HG02588 (cell line): Measurements from ENCODE around the gene RNF220.
"Not testable (repeated sequence)": the region's sequence is repeated elsewhere in the genome, so short reads cannot be mapped to it uniquely, and the experiment has no call there.

Source experiments
- ATAC-seq: cut with Tn5 transposase; IDR thresholded peaks from one replicate; pipeline ENCODE4 v1.9.1; 2021; ENCODE audit warnings: mild to moderate bottlenecking, moderate library complexity; ENCODE audit not compliant: unreplicated experiment

RNF220 gene

DNA sequence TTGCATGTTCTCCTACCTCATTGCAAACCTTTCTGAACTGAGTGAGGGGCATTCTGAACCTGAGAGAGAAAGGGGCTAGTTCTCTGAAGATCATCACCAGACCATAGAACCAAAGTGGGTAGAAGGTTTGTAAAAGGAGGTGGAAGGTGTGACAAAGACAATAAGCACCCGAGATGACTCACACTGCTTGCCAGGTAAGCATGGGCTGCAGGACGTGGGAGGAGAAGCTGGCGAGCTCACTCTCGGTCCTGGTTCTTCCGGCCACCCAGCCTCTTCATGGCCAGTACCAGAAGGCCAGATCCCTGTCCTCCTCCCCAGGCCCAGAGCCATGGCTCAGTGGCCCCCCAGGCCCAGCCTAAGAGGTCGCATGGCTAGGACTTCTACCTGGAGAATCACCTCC is 140.9 kb downstream of the RNF220 start:
- ATAC-seq = no peak

DNA sequence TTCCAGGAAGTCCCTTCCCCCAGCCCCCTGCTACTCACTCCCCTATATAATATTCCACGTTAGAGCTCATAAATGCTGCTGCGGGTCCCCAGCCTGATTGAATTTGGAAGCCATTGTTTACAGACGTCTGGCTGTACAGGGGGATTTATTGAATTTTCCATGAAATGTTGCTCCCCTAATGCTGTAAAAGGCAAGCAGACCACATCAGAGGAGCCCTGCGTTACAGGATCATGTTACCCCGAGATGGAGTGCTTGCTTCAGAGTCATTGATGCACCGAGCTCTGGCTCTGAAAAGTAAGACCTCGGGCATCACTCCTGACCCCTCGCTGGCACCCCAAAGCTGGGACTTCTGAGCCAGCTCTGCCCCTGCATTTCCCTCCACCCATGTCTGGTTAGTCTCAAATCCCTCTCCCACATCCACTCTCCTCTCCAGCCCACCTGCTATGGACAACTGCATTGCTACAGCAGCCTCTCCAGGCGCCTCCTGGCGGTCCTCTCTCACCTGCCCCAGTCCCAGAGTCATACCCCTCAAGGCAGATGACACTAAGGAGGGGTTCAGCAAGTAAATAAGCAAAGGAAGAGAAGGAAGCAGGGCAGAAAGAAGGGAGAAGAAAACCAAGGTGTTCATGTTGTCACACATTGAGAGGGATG is 141.5 kb downstream of the RNF220 start:
- ATAC-seq = no peak

DNA sequence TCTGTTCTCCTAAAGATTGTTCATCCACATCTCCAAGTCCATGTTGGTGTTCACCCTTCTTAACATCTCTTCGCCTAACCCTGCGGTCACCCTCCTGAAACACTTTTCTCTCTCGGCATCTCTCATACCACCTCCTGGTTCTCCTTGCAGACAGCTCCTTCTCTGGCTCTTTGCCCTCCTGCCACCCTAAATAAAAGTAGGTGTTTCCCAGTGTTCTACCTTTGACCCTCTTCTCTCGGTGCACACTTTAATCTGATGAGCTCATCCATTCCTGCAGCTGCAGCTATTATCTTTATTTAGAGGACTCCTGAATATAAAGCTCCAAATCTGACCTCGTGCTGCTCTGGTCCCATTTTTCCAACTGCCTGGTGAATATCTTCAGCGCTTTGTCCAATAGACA is 142.3 kb downstream of the RNF220 start:
- ATAC-seq = no peak

DNA sequence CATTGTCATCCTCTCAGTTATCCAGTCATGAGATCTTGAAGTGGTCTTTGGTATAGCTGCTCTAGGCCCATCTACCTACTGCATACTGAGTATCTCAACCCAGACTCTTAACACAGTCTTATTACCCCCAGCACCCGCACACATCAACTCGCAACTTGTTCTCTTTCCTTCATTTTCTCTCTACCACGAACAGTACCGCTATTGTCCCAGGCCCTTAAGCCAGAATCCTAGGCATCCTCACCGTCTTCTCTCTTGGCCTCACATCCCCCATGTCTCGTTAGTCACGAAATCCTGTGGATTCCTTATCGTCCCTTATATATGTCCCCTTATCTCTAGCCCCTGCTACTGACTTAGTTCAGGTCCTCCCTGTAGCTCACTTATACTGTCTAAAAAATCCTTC is 142.8 kb downstream of the RNF220 start:
- ATAC-seq = no peak

DNA sequence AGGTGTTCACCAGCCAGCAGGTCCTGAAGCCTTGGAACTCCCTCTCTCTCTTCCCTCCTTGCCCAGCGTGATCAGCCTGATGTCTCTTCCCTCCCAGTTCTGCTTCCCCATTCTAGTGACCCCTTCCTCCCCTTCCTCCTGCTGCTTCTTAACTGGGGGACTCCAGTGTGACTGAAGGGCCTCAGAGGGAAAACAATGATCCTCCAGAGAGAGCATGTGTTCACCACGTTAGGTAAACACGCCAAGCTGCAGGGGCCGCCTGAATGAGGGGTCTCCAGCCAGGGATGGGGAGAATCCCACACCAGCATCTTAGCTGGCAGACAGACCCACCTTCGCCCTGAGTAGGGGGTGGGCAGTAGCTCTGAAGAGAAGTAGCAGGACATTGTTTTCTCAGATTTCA is 144.5 kb downstream of the RNF220 start:
- no peak for ATAC-seq

DNA sequence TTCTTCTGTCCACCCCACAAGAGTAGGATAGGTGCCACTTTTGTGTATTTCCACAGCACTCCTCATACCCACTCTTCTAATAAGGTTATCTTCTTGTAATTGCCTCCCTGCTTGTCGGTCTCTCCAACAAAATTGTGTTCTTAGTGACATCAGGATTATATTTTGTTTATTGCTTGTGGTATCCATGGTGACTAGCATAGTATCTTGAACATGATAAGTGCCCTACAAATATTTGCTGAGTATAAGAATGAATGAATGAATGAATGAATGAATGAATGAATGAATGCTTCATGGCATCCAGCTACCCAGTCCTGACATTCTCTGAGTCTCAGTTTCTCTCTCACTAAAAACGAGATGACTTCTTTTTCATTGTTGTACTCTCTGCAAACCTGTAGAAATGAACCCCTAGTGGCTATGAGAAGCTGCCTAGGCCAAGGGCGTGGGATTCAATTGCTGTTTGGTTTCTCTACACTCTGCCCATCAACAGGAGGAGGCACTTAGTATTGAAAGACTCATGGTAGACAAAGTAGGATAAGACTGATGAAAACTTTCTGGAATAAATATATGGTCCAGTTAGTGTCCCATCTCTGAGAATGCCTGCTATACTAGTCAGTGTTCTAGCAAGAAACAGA is 148.2 kb downstream of the RNF220 start:
- ATAC-seq = no peak

DNA sequence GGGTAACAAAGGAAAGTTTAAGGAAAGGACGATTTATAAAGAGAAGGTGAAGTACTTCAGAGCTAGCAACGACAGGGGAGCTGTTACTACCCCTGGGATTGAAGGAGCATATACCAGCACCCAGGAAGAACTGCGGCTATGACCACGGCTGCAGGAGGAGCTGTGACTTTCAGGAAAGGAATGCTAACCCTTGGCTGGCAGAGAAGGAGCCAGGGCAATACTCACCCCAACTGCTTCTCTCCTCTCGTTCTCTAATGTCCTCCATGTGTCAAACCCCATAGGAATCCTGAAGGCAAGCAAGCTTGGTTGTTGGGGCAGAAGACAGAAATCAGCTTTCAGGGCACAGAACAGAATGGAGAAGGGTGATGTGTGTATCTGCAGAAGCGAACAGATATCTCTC is 148.7 kb downstream of the RNF220 start:
- ATAC-seq = no peak

DNA sequence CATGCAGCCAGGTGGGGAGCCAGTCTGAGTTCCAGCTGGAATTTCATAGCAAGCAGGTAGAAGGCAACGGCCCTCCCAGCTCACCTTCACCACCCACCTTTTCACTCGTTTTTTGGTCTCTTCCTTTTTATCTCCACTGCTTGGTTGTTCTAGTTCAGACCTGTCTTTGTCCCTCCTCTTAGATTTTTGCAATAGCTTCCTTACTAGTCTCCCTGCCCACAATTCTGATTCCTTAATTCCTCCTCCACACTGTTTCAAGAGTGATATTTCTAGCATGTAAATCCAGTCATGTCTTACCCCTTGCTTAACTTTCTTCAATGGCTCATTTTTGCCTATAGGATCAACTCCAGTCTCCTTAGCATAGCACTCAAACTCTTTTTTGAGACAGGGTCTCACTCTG is 149.7 kb downstream of the RNF220 start:
- no peak for ATAC-seq

DNA sequence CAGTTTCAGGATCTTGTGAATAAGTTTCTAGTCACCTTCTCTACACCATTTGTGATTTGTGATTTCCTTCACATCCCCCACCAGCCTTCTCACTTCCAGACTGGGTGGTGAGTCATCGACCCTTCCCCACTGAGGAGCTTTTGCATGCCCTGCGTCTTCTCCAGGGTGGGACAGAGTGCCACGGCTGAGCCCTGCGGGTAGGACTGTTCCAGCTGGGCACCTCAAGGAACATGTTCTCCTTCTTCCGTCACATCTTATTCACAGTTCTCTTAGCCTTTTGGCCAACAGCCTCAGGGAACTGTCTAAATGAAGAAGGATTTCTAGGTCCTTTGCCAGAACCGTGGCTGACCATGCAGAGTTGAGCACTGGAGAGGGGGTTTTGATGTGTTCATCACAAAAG is 152.7 kb downstream of the RNF220 start:
- ATAC-seq = no peak

DNA sequence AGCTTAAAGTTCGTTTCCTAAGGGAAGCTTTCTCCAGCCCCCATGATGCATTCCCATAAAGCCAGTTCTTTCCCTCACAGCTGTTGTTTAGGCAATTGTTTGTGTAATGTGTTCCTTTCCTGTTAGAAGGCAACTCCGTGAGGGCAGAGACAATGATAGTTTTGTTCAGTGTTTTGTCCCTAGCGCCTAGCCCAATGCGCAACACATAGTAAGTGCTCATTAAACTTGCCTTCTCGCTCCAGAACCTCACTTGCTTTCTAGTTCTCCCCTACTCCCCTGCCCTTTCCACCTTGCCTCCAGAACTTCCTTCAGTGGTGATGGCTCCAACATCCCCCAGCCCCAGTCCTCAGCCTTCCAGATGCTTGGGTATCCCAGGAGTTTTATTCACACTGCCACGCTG is 153.8 kb downstream of the RNF220 start:
- ATAC-seq = no peak

DNA sequence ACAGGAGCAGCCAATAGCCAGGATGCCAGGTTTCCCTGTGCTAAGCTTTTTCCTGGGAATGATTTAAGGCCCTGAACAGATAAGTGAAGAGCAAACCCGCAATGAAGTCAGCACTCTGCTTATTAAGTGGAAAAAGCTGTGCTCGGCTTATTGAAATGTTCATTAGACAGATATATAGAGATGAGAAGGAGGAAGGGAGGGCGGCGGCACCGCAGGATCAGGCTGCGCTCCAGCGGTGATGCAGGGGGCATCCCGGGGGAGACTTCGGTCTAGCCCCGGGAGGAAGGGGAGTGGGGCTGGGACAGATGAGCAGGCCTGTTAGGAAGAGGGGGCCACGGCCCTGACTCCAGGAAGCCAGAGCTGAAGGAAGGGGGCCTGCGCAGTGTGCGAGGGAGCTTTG is 154.3 kb downstream of the RNF220 start:
- ATAC-seq = no peak

DNA sequence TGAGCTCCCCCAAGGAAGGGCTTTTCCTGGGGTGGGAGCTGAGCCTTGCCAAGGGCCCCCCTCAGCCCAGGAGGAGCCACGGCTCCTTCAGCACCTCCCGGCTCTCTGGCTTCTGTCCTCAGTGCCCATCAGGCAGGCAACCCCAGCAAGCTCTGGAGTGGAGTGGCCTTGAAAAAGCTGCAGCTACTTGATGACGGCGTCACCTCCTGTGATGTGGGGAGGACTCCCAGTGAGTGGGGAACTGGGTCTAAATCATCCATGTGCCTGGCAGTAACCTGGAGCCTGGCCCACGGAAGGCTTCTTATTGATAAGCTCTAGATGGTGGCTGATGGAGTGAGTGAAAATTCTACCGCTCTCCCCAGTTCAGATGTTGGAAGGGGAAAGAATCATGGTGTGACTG is 154.9 kb downstream of the RNF220 start:
- no peak for ATAC-seq

DNA sequence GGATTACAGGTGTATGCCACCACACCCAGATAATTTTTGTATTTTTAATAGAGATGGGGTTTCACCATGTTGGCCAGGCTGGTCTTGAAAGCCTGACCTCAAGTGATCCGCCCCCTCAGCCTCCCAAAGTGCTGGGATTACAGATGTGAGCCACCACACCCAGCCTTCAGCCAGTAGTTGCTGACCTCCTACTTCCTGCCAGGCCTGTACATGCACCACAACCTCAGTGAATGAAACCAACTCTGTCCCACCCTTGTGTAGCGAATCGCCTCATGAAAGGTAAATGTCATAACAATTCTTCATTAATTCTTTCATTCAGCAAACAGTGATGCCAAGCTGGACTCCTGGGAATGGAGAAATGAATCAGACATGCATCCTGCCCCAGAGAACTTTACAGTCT is 155.6 kb downstream of the RNF220 start:
- ATAC-seq = not testable (repeated sequence)

DNA sequence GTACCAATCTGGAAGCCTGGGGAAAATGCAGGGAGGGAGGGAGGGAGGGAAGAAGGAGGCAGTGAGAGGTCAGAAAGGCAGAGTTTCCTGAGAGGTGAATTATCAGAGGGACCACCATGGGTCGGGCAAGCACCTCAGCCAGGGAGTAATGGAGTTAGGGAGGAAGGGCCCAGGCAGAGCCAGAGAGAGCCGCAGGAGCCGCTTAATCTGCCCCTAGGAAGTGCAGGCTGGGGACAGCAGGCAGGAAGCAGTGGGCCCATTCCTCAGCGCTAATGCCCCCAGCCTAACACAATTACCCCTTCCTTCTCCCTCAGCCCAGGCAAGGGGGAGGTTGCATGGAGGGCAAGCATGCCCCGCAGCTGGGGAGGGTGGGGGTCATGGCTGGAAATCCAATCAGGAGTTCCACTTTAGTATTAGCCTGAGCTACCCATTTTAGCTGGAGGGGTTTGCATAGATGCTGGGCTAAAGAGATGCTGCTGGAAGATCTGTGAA is 160.2 kb downstream of the RNF220 start:
- no peak for ATAC-seq

DNA sequence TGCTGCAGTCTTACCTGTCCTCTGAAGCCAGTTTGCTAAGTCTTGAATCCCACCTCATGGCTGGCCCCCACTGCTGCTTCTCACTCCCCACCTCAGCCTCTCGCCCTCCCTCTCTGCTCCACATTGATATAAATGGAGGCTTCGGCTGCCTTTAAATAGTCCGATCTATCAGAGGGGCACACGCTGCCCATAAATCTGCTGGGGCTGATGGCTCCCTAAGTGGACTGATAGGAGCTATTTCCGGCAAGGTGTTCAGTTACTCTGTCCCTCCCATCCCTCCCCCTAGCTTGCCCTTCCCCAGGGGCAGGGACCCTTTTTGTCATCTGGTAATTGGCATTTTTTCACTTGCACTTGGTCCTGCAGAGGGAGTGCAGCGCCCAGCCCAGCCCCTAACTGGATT is 160.8 kb downstream of the RNF220 start:
- ATAC-seq = no peak

DNA sequence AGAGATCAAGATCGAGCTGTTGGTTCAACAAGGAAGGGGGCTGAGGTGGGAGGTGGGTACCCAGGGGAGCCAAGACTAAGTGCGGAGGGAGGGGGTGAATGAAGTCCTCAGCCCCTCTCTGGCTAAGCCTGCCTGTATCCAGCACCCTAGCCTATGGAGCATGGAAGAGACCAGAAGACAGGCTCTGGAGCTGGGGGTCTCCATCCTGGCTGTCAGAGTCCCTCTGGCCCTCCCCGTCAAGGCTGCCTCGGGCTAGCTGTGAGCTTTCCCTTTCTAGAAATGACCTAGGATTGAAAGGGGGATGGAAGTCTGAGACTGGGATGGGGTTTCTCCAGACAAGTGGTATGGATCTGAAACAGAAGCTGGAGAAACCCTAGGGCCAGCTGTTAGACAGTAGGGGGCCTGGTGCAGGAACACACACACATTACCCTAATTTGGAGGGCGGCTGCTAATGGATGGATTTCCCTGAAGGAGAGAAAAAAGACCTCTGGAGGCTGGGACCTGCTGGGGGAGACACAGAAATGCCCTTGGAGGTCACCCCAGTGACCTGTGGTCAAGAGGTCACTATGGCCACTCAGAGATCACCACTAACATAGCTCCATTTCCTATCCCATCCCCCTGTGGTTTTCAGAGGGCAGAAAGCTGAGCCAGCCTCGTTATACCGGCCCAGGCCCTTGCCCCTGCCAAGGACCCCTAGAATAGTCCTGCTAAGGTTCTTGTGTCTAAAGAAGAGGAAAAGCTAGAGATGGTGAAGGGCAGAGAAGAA is 161.4 kb downstream of the RNF220 start:
- no peak for ATAC-seq

DNA sequence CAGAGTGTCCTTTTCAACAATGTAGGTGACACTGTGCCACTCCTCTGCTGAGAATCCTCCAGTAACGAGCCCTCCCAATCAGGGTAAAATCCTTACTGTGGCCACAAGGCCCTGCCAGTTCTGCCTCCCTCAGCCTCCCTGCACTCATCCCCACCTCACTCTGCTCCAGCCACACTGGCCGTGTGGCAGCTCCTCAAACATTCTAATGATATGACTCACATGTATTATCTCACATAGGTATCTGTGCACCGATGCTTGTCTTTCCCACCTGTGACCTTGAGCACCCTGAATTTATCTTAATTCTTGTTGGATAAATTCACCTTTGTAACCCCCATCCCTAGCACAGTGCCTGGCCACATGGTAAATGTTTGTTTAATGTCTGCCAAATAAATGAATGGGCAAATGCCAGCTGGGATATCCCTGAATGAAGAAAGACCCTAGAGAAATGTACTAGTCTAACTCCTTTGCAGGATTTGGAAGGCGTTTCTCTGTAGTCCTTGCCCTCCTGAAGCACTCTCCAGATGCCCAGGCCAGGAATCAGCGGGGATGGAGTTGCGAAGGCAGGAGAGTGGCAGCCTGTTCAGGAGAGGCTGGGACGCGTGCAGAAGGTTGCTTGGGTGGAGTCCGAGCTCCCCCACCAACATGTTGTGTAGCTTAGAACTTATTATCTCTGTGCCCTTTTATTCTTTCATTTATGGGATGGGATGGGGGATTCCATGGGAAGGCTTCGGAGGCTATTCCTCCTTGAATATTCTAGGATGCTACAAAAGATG is 163.3 kb downstream of the RNF220 start:
- no peak for ATAC-seq

DNA sequence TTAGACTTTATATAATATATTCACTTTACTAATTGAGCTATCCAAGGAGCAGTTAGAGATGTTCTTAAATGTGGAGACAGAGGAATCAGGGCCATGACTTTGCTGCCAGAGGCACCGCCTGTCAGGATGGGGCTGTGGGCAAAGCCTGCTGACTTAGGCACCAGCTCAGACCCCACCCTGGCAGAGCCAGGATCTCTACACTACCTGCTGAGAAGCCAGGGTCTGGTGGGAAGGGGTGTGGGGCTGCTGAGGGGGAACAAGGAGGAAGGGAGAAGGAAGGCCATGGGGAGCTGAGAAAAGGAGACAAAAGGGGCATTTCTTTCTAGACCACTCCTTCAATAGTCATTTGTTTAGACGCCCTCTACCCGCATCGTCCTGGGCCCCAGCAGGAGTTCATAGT is 164.4 kb downstream of the RNF220 start:
- no peak for ATAC-seq

DNA sequence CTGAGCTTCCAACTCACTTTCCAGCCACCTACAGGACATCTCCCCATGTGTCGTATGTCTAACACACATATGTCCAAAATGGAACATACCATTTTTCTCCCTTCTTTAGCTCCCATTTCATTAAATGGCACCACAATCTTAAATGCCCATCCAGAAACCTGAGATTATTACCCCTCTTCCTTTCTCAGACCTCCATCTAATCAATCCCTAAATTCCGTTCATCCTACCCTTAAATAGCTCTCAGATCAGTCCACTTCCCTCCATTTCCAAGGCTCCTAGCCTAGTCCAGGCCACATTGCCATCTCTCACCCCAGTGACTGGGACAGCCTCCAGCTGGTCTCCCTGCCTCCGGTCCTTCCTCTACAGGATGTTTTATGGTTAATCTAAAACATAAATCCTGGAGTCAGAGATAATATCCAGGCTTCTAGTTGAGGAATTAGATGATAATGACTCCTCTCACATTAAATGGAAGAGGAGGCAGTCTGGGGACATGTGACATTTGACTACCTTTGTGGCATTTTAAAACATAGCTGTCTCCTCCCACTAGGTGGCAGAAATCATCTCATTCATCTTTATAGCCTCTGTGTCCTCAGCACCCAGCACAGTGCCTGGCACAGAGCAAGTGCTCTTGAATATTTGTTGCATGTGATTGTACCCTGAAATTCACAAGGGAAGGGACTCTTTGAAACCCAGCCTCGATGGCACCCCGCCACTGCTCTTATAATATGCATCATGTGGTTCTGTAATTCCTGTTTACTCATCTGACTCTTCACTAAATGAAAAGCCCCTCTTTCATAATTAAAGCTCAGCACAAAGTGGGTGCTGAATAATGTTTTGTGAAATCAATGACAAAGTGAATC is 166.9 kb downstream of the RNF220 start:
- no peak for ATAC-seq

DNA sequence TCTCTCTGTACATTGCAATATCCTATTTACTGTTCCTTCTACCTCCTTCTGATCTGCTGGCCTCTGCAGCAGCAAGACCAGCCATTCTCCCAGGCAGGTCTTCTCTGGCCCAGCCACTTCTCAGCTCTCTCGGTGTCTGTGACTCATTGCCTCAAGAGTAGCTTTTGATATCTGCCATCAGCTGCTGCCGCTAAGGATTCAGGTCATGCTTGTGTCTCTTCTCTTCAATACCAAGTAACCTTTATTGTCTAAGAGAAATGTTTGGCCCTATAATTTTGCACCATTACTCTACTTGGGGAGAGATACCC is 167.5 kb downstream of the RNF220 start:
- ATAC-seq = no peak

DNA sequence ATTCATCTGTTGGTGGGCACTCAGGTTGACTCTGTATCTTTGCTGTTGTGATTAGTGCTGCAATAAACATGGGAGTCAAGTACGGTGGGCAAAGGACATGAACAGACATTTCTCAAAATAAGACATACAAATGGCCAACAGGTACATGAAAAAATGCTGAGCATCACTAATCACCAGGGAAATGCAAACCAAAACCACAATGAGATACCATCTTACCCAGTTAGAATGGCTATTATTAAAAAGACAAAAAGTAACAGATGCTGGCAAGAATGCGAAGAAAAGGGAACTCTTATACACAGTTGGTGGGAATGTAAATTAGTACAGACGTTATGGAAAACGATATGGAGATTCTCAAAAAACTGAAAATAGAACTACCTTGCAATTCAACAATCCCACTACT is 170.3 kb downstream of the RNF220 start:
- ATAC-seq = no peak
